K562 (cell line): Measurements from ENCODE around the gene FBXO15. TPM values are rescaled to one million over a fixed set of nuclear protein-coding genes. Genes with fewer than 3 reads are reported as not detected.
A peak's percentile ranks its signal among the peaks of the same experiment; 100 is the strongest.

Experiments
- ATAC-seq: fragments of 200-7000 bp; cut with Tn5 transposase; 3 replicates; pipeline ENCODE4 v1.9.1; 2020; ENCODE audit warnings: moderate library complexity
- BruUV-seq: library from RNA; stranded (reverse); fragments of 400-500 nt; replicated peaks from 2 replicates; lab custom pipeline; 2021; lab: Mats Ljungman, UMichigan
- CTCF ChIA-PET: fragments of 300-600 bp; formaldehyde crosslinking; extraction: SDS; loops from one replicate; lab custom pipeline; 2021; ENCODE audit warnings: low intra/inter-chr PET ratio; lab: Yijun Ruan, JAX
- POLR2A ChIA-PET: fragments of 300-600, 350-650 bp; sonication (Branson Sonifier 250); formaldehyde crosslinking; extraction: SDS; loops from one replicate; lab custom pipeline; 2021; ENCODE audit warnings: antibody characterized with exemption, inconsistent platforms; lab: Yijun Ruan, JAX
- DNase-seq, 4 experiments: peaks; one replicate each; pipeline versions ENCODE4 v3.0.0 to v3.0.0-alpha.2; 2011 to 2018; ENCODE audit warnings: low spot score in 3 of 4, mixed read lengths in 3 of 4; ENCODE audit errors: extremely low read depth in 1 of 4
- FAIRE-seq: peaks from 2 replicates; lab custom pipeline; 2011; peaks lifted over from hg19 to GRCh38; lab: Jason Lieb, UNC
- H2AFZ ChIP-seq: 2 replicates; pipeline ENCODE4 v1.6.0; 2011; ENCODE audit warnings: low read depth, low read length, control low read depth, inconsistent platforms
- H3K27ac ChIP-seq: fragments of 200-600 bp; 3 replicates; pipeline ENCODE4 v1.8.0; 2011; ENCODE audit warnings: low read depth, mild to moderate bottlenecking, control low read depth, inconsistent platforms, low read length, moderate library complexity, mixed read lengths; ENCODE audit errors: extremely low read depth
- H3K27me3 ChIP-seq, 2 experiments: fragments of 300-600 bp in 1 of 2; 2 replicates in 1 of 2; 3 replicates in 1 of 2; pipeline versions ENCODE4 v1.6.0 to v1.8.0; 2011; ENCODE audit warnings: inconsistent platforms in 2 of 2, low read length in 2 of 2, mild to moderate bottlenecking in 1 of 2, mixed read lengths in 1 of 2, moderate library complexity in 1 of 2; ENCODE audit not compliant: control insufficient read depth in 2 of 2, insufficient read depth in 2 of 2
- H3K36me3 ChIP-seq: fragments of 300-600 bp; 3 replicates; pipeline ENCODE4 v1.8.0; 2011; ENCODE audit warnings: mild to moderate bottlenecking, low read length, inconsistent platforms; ENCODE audit not compliant: control insufficient read depth, insufficient read depth
- H3K4me1 ChIP-seq, 2 experiments: fragments of 200-600 bp in 1 of 2; replicated peaks in 1 of 2; 2 replicates in 1 of 2; 3 replicates in 1 of 2; pipeline versions ENCODE4 v1.5.1 to v1.8.0; 2011; ENCODE audit warnings: inconsistent platforms in 2 of 2, low read length in 2 of 2, mild to moderate bottlenecking in 1 of 2, mixed read lengths in 1 of 2, moderate library complexity in 1 of 2; ENCODE audit not compliant: control insufficient read depth in 2 of 2, insufficient read depth in 2 of 2
- H3K4me2 ChIP-seq: 2 replicates; pipeline ENCODE4 v1.6.1; 2011; ENCODE audit warnings: low read length, control low read depth, inconsistent platforms, mixed read lengths; ENCODE audit not compliant: insufficient read depth
- H3K4me3 ChIP-seq: fragments of 200-600 bp; sonication (generic), shearing (Covaris generic); 2 replicates; pipeline ENCODE4 v1.5.1; 2016; ENCODE audit warnings: control low read depth, inconsistent platforms
- H3K79me2 ChIP-seq: fragments of 200-600 bp; 3 replicates; pipeline ENCODE4 v1.8.0; 2011; ENCODE audit warnings: low read length, inconsistent platforms; ENCODE audit not compliant: control insufficient read depth, insufficient read depth
- H3K9ac ChIP-seq, 2 experiments: 2 replicates each; pipeline versions ENCODE4 v1.6.0 to v1.6.1; 2011; ENCODE audit warnings: low read depth in 2 of 2, low read length in 2 of 2, control low read depth in 1 of 2, inconsistent platforms in 1 of 2, mild to moderate bottlenecking in 1 of 2, mixed read lengths in 1 of 2; ENCODE audit not compliant: insufficient read depth in 1 of 2
- H3K9me1 ChIP-seq: one replicate; pipeline ENCODE4 v1.6.0; 2011; ENCODE audit warnings: inconsistent platforms, mild to moderate bottlenecking, low read length, moderate library complexity; ENCODE audit not compliant: control insufficient read depth, insufficient read depth
- H3K9me3 ChIP-seq: replicated peaks from 2 replicates; pipeline ENCODE4 v1.5.1; 2011; ENCODE audit warnings: low read depth, low read length, inconsistent platforms; ENCODE audit not compliant: control insufficient read depth, insufficient read depth
- H4K20me1 ChIP-seq: replicated peaks from 2 replicates; pipeline ENCODE4 v1.6.1; 2011; ENCODE audit warnings: low read length, inconsistent platforms, mixed read lengths; ENCODE audit not compliant: control insufficient read depth, insufficient read depth
- BRF1 ChIP-seq: IDR thresholded peaks from 3 replicates; pipeline ENCODE4 v1.6.1; 2011; ENCODE audit warnings: borderline replicate concordance, mild to moderate bottlenecking; ENCODE audit not compliant: insufficient read length; ENCODE audit errors: extremely low read depth
- HCFC1 ChIP-seq: IDR thresholded peaks from 2 replicates; pipeline ENCODE4 v1.6.1; 2012; ENCODE audit warnings: low read depth, low read length, improper control_type of control experiment
- SMARCC2 ChIP-seq: fragments of 450-650 bp; IDR thresholded peaks from 2 replicates; pipeline ENCODE4 v1.6.1; 2017; ENCODE audit warnings: antibody characterized with exemption, moderate library complexity, mild to moderate bottlenecking, low read depth
- ZNF41 ChIP-seq: fragments of 250-450 bp; sonication (Bioruptor Pico); conservative IDR thresholded peaks from 2 replicates; pipeline ENCODE4 v1.4.0; 2020; ENCODE audit warnings: mild to moderate bottlenecking
- ZNF766 ChIP-seq: fragments of 200-800 bp; sonication (Bioruptor generic); conservative IDR thresholded peaks from 2 replicates; pipeline ENCODE4 v1.6.1; 2016; ENCODE audit warnings: missing genetic modification characterization, missing compliant biosample characterization
- ZNF785 ChIP-seq: fragments of 250-450 bp; sonication (Bioruptor Pico); IDR thresholded peaks from 2 replicates; pipeline ENCODE4 v1.4.0; 2020; ENCODE audit warnings: mild to moderate bottlenecking
- WGBS: fragments of 100-300 bp; shearing (Covaris generic); methylation state at CpG from one replicate; pipeline ENCODE4 v1.1.6; 2016; ENCODE audit warnings: low coverage, mixed read lengths; ENCODE audit not compliant: insufficient coverage; ENCODE audit errors: missing lambda C conversion rate; 5-methylcytosine and 5-hydroxymethylcytosine counted together
- in situ Hi-C: fragments of 300-500 bp; cut with MboI; formaldehyde crosslinking; loops from 4 replicates; pipeline ENCODE4 v1.15.0; 2018; ENCODE audit warnings: inconsistent platforms, mixed read lengths
- intact Hi-C: fragments of 100-400 bp; cut with micrococcal nuclease; formaldehyde crosslinking; loops from 2 replicates; pipeline ENCODE4 v1.14.2; 2022
- polyA plus RNA-seq, 8 experiments: library from polyadenylated mRNA; depleted of rRNA in 4 of 8; stranded (reverse) in 5 of 8; unstranded in 3 of 8; fragments of >200 nt; fragmentation: Nextera tagmentation in 2 of 8; fragmentation: Illumina TruSeq in 1 of 8; extraction: Ambion mirVana in 2 of 8; extraction: Trizol in 1 of 8; gene quantifications; 2 replicates each; pipeline versions ENCODE4 v1.2.1 to v1.2.3, GENCODE V29; 2011 to 2014; ENCODE audit warnings: inconsistent platforms in 1 of 8, missing spikeins in 1 of 8
- total RNA-seq, 7 experiments: library from RNA; depleted of rRNA in 6 of 7; stranded (reverse); fragments of >200 nt in 6 of 7; fragmentation: Illumina TruSeq in 2 of 7; extraction: Trizol in 2 of 7; gene quantifications; 2 replicates each; pipeline versions ENCODE4 v1.2.1 to v1.2.3, GENCODE V29; 2011 to 2021; ENCODE audit warnings: low replicate concordance in 1 of 7
- TF ChIP-seq, protein P1 (sequence below): IDR thresholded peaks from 3 replicates; pipeline ENCODE4 v1.6.1; 2011; ENCODE audit warnings: borderline replicate concordance, mild to moderate bottlenecking, moderate library complexity; ENCODE audit not compliant: insufficient read length; ENCODE audit errors: extremely low read depth
- TF ChIP-seq, protein P2 (sequence below): fragments of 200-600 bp; sonication (generic); IDR thresholded peaks from one replicate; pipeline ENCODE4 v1.6.1; 2012; ENCODE audit warnings: mild to moderate bottlenecking, low read depth, low read length, inconsistent platforms

The FBXO15 gene
- total and polyA plus RNA-seq, 9 of the 15 experiments (the other 6 are each of a cell fraction or from before 2014, with no cell fraction given), result 0.07 to 0.43 (median 0.27) TPM; not detected in 1

DNA sequence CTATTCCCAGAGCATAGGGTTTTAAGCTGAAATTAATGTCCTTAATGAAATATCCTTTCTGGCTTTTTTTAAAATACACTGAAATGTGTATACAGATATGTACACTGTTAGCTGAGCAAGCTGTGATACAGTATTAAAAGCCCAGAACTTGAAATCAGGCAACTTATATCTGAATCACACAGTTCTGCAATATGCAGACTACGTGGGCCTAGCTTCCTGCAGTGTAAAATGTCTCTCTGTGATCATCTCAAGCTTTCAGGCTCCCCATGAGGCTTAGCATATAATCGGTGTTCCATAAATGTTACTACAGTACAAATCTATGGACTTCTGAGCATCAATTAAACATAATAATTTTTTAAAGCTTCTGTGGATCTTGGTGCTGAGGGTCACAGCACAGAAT is 8.2 kb downstream of the FBXO15 start:
- Histone ChIP-seq H3K27ac (peak overlapping the region; percentile 59), H3K4me3 (no peak overlapping the region), H3K36me3 (no peaks in the 10 kb centered on the region; the same call in 2 of the 3 replicates), H3K4me2 (no peak overlapping the region), H2AFZ (peak overlapping the region; percentile 89), H4K20me1 (no peaks in the 10 kb centered on the region), H3K27me3 (no peaks in the 10 kb centered on the region), H3K79me2 (no peaks in the 10 kb centered on the region), H3K4me1 (peaks cover 7 to 22% of the 10 kb centered on the region in 2 experiments), H3K9me1 (no peaks in the 10 kb centered on the region), H3K9ac (0 out of 4 replicates have a peak overlapping the region, but pooled peaks of 1 of the 2 experiments have one; percentile 33), H3K9me3 (no peaks in the 10 kb centered on the region)
- BruUV-seq, result no TSS peak
- in situ Hi-C loops, result no loop called here
- ChIA-PET CTCF (no interaction called here), POLR2A (interaction anchor here (0.6 kb wide), 1 partner anchor 1010 kb away, joined by 3 read pairs; no protein-coding TSS in a partner anchor)
- 35% methylated on average over 2 of the region's 2 CpGs for WGBS
- ATAC-seq (peak; percentile 61), FAIRE-seq (no peak), DNase-seq (no peak)
- intact Hi-C loops, result no loop called here
- TF ChIP-seq ZNF785 (CRISPR knock-in tag) (no peak), ZNF41 (CRISPR knock-in tag) (no peak), SMARCC2 (no peak), ZNF766 (CRISPR knock-in tag) (0 out of 2 replicates have a peak, but pooled peaks have one; percentile 18), HCFC1 (no peak), BRF1 (no peak)
- TF ChIP-seq, protein P1, sequence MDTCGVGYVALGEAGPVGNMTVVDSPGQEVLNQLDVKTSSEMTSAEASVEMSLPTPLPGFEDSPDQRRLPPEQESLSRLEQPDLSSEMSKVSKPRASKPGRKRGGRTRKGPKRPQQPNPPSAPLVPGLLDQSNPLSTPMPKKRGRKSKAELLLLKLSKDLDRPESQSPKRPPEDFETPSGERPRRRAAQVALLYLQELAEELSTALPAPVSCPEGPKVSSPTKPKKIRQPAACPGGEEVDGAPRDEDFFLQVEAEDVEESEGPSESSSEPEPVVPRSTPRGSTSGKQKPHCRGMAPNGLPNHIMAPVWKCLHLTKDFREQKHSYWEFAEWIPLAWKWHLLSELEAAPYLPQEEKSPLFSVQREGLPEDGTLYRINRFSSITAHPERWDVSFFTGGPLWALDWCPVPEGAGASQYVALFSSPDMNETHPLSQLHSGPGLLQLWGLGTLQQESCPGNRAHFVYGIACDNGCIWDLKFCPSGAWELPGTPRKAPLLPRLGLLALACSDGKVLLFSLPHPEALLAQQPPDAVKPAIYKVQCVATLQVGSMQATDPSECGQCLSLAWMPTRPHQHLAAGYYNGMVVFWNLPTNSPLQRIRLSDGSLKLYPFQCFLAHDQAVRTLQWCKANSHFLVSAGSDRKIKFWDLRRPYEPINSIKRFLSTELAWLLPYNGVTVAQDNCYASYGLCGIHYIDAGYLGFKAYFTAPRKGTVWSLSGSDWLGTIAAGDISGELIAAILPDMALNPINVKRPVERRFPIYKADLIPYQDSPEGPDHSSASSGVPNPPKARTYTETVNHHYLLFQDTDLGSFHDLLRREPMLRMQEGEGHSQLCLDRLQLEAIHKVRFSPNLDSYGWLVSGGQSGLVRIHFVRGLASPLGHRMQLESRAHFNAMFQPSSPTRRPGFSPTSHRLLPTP, result no peak
- TF ChIP-seq, protein P2, sequence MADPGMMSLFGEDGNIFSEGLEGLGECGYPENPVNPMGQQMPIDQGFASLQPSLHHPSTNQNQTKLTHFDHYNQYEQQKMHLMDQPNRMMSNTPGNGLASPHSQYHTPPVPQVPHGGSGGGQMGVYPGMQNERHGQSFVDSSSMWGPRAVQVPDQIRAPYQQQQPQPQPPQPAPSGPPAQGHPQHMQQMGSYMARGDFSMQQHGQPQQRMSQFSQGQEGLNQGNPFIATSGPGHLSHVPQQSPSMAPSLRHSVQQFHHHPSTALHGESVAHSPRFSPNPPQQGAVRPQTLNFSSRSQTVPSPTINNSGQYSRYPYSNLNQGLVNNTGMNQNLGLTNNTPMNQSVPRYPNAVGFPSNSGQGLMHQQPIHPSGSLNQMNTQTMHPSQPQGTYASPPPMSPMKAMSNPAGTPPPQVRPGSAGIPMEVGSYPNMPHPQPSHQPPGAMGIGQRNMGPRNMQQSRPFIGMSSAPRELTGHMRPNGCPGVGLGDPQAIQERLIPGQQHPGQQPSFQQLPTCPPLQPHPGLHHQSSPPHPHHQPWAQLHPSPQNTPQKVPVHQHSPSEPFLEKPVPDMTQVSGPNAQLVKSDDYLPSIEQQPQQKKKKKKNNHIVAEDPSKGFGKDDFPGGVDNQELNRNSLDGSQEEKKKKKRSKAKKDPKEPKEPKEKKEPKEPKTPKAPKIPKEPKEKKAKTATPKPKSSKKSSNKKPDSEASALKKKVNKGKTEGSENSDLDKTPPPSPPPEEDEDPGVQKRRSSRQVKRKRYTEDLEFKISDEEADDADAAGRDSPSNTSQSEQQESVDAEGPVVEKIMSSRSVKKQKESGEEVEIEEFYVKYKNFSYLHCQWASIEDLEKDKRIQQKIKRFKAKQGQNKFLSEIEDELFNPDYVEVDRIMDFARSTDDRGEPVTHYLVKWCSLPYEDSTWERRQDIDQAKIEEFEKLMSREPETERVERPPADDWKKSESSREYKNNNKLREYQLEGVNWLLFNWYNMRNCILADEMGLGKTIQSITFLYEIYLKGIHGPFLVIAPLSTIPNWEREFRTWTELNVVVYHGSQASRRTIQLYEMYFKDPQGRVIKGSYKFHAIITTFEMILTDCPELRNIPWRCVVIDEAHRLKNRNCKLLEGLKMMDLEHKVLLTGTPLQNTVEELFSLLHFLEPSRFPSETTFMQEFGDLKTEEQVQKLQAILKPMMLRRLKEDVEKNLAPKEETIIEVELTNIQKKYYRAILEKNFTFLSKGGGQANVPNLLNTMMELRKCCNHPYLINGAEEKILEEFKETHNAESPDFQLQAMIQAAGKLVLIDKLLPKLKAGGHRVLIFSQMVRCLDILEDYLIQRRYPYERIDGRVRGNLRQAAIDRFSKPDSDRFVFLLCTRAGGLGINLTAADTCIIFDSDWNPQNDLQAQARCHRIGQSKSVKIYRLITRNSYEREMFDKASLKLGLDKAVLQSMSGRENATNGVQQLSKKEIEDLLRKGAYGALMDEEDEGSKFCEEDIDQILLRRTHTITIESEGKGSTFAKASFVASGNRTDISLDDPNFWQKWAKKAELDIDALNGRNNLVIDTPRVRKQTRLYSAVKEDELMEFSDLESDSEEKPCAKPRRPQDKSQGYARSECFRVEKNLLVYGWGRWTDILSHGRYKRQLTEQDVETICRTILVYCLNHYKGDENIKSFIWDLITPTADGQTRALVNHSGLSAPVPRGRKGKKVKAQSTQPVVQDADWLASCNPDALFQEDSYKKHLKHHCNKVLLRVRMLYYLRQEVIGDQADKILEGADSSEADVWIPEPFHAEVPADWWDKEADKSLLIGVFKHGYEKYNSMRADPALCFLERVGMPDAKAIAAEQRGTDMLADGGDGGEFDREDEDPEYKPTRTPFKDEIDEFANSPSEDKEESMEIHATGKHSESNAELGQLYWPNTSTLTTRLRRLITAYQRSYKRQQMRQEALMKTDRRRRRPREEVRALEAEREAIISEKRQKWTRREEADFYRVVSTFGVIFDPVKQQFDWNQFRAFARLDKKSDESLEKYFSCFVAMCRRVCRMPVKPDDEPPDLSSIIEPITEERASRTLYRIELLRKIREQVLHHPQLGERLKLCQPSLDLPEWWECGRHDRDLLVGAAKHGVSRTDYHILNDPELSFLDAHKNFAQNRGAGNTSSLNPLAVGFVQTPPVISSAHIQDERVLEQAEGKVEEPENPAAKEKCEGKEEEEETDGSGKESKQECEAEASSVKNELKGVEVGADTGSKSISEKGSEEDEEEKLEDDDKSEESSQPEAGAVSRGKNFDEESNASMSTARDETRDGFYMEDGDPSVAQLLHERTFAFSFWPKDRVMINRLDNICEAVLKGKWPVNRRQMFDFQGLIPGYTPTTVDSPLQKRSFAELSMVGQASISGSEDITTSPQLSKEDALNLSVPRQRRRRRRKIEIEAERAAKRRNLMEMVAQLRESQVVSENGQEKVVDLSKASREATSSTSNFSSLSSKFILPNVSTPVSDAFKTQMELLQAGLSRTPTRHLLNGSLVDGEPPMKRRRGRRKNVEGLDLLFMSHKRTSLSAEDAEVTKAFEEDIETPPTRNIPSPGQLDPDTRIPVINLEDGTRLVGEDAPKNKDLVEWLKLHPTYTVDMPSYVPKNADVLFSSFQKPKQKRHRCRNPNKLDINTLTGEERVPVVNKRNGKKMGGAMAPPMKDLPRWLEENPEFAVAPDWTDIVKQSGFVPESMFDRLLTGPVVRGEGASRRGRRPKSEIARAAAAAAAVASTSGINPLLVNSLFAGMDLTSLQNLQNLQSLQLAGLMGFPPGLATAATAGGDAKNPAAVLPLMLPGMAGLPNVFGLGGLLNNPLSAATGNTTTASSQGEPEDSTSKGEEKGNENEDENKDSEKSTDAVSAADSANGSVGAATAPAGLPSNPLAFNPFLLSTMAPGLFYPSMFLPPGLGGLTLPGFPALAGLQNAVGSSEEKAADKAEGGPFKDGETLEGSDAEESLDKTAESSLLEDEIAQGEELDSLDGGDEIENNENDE, result no peak
